Central memory CD4-positive, alpha-beta T cell (primary cell): ENCODE data around the gene NUDT17.
A peak's percentile ranks its signal among the peaks of the same experiment; 100 is the strongest.

ENCODE experiments used
- DNase-seq: peaks from one replicate; pipeline ENCODE4 v3.0.0; 2022

Gene NUDT17

DNA sequence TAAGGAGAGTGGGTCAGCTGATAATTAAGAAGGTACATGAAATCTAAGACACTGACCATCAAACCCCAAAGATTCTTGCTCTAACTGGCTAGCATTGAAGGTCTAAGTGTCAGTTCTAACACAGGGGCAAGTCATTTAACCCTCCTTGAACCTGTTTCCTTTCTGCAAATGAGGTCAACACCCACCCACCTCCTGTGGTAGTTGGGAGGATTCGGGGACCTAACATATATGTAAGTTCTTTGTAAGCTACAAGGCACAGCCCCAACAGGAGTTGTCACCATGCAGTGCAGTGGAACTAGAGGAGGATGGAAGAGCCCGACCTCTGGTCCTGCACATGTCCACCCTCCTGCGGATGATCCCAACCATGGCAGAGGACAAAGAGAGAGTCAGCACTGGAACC lies 2.4 kb downstream of the NUDT17 start:
- DNase-seq, result no peak

DNA sequence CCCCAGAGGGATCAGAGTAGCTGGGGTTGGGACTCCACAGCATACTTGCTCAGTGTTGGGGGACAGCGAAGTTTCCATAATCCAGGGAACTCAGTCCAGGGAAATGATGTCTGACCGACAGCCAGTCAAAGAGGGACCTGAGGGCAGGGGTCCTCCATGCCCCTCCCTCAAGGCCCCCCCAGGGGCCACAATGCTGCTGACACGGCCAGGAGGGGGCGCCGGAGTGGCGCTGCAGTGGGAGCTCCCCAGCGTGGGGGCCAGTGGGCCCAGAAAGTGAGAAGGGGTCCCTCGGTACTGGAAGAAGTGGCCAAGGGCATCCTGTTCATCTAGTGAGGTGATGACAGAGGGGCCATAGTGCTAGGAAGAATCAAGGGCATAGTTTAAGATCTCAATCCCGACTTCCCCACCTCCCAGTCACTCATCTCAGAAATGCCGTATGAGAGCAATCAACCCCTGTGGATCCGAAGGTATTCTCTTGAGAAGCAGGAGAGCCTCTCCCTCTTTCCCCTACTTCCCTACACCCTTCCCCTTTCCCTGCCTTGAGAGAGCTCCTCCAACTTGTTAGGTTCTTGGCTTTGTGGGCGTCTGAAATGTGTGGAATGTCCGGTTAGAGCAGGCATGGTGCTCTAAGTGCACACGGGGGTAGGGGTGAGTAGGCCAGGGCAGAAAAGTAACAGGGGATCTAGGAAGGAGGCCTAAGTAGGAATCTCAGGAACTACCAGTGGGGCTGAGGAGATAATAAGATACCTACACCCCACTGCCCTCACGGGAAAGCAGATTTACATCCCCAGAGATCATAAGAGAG lies 4.1 kb downstream of the NUDT17 start:
- DNase-seq, result no peak

DNA sequence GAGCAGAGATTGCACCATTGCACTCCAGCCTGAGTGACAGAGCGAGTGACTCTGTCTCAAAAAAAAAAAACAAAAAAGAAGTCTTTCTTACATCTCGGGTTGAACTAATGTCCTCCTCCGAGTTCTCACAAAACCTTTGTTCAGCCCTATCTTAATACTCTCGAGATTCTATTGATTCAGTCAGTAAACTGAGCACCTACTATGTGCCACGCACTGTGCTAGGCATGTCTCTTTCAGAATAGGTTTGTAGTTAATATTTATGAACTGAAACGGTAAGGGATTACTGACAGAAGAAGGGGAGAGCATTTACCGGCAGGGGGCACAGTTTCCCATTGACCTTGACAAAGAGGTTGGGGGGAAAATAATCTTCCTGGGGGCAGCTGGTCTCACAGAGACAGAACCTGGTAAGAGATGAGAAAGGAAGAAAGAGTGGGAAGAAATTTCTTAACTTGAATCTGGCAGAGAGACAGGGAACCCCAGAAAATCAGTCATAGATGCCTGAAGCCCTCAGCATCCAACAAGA lies 10.1 kb downstream of the NUDT17 start:
- no peak for DNase-seq

DNA sequence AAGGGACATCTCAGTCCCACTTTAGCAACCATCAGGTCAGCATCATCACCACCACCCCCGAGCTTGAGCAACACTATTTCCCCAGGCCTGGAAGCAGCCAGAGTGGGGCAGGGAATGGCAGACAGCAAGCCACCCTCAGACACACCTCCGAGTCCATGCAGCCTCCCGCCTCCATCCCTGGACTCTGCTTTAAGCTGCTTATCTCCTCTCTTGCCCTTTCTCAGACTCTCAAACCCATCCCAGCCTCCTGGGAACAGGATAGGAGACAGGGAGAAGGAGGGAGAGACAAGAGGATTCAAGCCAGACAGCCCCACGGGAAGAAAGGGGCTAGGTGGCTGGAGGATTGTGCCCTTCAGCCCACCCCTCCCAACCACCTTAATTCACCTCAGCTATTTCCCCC lies 11.7 kb downstream of the NUDT17 start:
- DNase-seq, result no peak

DNA sequence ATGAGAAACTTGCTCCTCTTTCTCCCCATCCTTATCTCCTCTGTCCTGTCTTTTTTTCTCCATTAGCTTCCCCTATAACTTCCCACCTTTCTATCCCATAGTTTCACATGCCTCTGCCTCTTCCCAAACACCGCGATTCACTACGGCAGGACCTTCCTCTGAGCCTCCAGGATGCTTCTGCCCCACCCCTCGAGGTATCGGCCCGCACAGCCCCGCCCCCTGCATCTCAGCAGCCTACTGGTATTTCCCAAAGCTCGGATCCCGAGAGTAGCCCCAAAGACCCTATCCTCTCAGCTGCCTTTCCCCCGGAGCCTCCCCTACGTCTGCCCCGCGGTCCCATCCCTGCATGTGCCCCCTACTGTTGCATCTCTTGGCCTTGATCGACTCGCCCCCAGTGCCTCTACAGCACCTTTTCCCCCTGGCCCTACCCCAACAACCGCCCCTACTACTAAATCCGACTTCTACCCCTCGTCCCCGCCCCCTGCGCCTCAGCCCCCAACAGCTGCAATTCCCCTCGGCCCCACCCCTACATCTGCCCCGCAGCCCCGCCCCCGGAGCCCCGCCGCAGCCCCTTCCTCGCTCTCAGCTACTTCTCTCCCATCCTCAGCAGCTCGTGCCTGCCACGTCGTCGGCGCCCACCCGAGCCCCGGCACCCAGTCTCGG lies 12.9 kb downstream of the NUDT17 start:
- no peak for DNase-seq

DNA sequence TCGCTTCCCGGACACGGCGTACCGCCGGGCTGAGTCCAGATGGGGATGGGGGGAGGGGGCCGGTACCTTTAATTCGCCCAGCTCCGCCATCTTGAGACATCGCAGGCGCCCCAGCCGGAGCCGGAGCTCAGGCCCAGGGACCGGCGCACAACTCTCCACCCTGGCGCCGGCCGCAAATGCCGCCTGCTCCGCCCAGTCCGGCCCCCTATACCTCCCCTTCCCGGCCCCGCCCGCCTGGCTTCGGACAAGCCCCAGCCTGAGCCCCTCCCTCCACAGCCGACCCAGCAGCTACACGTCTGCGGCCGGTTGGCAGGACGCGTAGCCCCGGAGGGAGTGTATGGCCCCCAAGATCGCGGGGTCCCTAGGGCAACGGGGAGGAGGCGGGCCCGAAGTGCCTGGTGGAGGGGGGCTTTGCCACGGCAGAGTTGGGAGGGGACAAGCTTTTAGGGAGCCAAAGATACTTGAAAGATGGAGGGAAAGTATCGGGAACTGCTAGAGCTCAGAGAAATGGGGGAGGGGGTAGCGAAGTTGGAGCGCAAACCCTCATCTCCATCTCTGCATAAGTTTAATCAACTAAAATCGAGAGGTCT lies 13.6 kb downstream of the NUDT17 start, which contains the start of gene PIAS3:
TSS of gene PIAS3 (minus strand) at position 181 of the 590 bp plus-strand sequence. CDS start at position 90, 91 bp downstream.
- DNase-seq, result peak; percentile 77

DNA sequence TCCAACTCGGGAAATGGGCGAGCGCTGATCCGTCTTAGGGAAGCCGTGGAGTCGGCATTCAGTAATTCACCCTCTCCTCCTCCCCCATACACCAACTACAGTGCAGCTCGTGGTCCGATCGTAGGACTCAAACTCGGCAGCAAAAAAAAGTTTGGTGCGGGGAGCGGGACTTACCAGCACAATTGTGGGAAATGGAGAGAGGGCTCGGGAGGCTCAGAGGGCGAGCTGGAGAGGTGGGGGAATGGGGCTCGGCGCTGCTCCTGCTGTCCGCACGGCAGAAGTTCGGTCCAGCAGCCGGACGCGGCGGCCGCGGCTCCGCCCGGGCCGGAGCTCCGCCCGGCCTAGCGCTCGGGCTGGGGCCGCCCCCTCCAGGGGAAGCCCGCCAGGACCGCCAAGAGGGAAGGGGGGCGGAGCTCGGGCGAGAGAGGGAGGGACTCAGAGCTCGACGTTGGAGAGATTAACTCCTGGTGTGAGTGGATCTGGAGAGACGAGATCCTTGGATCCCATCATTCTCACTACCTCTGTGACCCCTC lies 14.1 kb downstream of the NUDT17 start:
- DNase-seq, result peak; percentile 65

DNA sequence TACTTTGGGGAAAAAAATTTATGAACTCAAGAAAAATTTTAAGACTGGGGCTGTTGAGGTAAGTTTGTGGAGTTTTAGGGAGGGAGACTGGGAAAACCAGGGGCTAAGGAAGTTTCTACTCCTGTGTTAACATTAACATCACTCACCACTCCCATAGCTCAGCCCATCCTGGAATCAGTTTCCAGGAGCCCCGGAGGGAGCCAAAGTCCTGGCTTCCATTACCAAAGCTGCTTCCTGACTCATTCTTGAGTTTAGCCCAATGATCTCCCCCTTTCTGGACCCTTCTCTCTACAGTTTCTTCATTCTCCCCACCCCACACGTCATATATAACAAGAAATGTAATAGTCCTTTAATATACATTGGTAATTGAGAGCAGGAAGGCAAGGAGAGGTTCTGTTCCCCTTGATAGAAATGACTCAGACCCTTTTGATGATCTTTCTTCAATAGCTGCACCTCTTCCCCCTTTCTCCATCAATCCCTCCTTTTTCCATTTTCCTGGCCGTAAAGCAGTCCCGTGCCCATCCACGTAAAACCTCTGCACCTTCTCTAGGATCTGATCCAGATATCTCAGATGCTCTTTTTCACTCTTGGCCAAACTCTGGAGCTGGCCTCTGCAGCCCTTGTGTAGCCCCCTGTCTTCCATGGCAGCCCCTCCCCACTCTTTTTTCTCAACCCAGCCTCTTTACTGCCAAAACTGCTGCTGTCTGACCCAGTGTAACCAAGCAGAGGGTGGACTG lies 18.0 kb downstream of the NUDT17 start:
- no peak for DNase-seq

DNA sequence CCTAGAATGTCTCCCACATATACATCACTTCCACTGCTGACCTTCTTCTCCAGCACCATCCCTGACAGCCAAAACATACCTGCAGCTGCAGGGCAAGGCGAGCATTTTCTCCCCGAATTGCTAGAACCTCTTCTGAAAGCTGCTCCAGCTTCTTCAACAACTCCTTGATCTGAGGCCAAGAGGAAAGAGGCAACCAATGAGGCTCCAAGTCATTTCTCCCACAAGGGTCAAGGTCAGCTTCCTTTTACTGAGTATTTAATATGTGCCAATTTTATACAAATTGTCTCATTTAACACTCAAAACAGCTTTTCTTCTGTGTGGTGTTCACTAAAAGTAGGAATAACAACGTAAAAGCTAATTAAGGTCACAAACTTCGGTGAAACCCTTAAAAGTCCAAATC lies 22.8 kb downstream of the NUDT17 start:
- no peak for DNase-seq

DNA sequence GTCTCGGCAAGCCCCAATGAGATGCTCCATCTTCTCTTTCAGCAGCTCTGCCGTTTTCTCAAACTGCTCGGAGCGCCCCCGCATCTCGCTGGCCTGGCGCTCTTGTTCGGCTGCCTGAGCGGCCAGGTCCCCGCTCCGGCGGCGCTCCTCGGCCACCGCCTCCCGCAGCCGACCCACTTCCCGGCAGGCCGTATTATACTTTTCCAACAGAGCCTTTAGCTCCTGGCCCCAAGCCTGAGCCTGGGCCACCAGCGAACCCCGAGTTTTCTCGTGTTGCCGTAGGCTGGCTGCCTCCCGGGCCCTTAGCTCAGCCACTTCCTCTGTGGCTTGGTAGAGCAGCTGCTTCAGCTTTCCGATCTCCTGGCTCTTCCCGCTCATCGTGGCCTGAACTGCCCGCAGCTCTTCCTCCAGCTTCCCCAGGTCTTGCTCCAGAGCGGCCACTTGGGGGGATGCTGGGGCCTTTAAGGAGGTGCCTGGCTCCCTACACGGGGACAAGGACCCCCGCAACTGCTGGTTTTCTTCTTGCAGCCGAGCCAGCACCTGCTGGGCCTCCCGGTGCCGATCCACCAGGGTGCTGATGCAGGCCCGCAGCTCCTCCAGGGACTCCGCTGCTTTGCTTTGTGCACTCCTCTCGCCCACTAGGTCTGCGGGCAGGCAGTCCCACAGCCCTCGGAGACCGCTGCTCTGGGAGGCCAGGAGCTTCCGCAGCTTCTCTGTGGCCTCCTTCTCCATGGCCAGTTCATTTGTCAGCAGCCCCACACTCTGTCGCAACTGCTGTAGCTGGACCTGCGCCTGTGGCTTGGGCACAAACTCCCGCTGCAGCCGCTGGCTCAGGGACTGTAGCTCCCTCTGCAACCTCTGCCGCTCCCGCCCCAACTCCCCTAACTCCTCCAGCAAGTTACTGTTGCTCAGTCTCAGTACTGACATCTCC lies 26.8 kb downstream of the NUDT17 start:
- DNase-seq, result peak; percentile 20

DNA sequence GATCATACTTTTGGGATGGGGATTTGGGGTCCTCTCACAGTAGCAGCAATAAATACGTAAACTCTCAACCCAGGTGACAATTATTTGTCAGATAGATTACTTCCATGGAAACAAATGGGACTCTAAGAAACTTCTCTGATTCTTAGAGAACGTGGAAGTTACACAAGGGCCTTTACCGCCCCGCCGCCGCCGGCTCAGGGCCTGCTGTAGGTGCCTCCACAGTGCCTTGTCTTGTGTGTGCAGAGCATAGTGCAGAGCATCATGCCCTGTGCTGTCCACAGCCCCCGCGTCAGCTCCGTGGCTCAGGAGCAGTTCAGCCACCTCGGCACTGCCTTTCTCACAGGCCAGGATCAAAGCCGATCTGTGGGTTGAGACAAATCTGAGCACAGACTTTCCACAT lies 29.2 kb downstream of the NUDT17 start:
- DNase-seq, result no peak

DNA sequence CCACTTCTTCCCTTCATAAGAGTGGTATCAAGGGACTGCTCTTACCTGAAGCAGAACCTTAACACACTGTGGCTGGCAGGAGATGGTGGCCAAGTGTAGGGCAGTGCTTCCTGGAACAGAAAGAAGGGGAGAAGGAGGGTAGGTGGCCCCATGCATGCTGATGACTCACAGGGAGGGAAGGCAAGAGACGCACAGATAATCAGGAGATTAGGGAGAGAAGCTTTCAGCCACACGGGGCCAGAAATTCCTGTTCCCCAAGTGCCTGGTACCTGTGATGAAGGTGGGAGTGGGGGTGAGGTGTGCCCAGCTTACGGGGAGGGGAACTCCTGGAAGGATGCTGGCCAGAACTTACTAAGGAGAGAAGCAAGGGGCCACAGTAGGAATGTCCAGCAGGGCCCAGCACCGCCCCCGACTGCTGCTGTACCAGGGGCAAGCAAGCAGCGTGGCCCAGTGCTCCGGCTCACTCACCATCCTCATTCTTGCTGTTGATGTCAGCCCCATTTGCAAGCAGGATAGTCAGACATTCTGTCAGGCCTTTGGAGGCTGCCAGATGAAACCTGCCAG lies 32.6 kb downstream of the NUDT17 start:
- no peak for DNase-seq

DNA sequence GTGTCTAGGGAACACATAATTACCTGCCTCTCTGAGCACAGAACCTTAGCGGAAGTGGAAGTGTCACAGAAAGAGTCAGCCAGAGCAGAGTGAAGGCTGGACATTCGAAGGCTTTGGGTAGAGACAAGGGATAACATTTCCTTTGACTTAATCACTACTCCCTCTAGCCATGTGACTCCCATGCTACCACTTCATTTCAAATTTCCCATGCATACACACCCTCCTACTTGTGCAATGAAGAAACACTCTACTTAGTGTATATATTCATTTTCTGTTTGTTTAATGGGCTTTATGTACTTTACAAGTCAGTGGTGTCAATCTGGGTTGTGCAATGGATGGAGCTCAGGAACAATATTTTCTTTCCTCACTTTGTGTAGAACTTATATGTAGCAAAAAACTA lies 33.3 kb downstream of the NUDT17 start:
- no peak for DNase-seq

DNA sequence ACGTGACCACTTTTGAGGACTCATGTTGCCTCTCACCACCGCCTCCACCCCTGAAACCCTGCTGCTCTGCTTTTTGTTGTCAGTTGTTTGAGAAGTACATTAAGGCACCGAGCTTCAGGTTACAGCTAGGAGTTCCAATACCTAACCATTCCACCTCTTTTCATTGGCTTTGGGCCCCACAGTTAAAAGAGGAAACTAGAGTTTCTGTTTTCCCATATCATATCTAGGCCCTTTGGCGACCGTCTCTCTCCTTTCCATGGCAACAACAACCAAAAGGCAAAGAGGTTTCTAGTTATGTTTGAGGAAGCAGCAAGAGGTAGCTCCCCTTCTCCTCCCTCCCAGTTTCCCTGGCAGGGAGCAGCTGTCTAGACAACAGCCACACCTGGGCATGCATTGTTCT lies 34.3 kb downstream of the NUDT17 start:
- DNase-seq, result no peak

DNA sequence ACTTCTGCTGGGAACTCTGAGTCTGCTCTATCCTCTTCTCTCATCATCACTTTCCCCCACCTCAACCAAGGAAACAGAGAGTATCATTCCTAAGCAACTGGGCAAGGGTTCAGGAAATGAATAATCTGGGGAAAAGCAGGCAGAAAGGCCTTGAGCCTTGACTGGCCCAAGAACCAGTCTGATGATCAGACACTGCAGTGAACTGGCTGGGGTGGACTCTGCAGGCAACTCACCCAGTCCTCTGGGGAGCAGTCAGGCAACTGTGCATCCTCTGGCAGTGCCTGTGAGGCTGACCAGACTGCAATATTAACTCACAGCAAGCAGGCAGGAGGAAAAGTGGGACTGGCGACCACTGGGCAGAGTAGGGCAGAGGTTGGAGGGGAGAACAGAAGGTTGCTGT lies 39.2 kb downstream of the NUDT17 start:
- DNase-seq, result no peak

DNA sequence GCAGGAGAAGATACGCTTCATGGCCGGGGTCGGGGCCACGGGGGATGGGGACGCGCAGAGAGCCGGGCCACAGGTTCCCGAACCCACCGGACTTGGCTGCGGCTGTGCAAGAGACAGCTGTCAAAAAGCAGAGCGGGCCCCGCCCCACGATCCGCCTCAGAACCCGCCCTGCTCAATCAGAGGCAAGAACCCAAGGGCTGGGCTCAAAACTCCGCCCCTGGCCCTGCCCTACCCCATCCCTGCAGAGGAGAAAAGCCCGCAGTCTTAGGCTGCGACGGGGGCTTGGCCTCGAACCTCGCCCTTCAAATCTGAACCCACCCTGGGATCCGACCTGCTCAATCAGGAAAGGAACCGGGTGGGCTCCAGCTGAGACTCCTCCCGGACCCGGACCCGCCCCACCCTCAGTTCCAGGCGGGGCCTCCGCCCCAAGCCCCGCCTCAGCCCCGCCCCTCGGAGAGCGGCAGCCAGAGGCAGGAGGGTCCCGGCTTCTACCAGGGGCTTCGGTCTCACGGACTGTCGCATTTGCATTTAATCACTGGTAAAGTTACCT lies 40.4 kb downstream of the NUDT17 start, which contains the start of gene ANKRD35:
TSS of gene ANKRD35 (minus strand) at position 129 of the 550 bp plus-strand sequence. CDS start at position 21, 108 bp downstream.
- peak; percentile 78 for DNase-seq

DNA sequence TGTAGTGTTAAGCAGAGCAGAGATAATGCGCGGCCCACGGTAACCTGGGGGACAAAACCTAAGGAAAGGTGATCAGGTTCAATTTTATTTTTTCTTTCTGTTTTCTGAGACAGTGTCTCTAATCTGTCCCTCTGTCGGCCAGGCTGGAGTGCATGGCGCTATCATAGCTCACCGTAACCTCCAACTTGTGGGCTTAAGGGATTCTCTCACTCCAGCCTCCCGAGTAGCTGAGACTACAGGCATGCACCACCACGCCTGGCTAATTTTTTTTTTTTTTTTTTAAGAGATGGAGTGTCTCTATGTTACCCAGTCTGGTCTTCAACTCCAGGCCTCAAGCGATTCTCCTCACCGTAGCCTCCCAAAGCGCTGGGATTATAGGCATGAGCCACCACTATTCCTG lies 41.0 kb downstream of the NUDT17 start:
- DNase-seq, result no peak

DNA sequence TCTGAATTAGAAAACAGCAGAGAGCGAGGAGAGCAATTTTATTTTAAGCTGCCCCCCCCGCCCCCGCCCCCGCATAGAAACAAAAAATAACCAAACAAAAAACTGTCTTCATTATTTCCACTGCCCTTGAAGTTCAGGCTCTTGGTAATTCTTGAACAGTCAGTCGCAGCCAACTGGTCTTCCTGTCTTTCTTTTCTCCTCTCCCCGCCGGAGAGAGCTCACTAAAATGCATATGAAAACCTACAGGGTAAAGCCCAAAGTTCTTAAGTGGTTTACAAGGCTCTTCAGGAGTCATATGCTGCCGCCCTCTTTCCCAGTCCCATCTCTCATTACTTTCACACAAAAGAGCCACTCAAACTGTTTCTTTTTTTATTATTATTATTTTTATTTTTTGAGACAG lies 41.4 kb downstream of the NUDT17 start:
- no peak for DNase-seq

DNA sequence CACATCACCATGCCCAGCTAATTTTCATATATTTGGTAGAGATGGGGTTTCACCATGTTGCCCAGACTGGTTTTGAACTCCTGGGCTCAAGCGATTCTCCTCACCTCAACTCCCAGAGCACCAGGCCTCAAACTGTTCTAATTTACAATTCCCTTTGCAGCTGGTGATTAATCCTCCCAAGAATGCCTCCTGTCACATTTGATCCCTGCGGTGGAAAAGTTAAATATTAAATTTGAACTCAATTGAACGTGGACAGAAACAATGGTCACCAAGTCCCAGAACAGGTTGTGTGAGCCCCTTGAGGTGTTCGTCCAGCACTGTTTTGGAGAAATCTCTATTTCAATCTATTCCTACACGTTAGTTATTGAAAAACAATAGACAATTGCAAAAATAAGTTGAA lies 42.2 kb downstream of the NUDT17 start:
- no peak for DNase-seq

DNA sequence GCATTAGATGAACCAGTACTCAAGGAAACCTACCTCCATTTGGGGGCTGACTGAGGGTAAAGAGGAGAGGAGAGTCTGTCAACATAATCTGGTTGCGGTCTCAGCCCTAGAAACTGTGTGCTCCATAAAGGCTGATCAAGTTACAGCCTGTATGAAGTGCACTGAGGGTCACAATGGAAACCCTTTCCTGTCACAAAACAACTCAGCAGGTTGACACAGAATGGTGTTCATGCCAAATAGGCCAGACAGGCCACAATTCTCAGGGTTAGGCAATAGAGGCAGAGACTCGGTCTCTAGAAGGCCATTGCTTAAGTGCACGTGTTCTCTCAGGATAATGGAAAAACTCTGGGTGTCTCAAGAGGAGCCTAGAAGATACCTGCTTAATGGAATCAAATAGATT lies 44.3 kb downstream of the NUDT17 start:
- DNase-seq, result no peak

DNA sequence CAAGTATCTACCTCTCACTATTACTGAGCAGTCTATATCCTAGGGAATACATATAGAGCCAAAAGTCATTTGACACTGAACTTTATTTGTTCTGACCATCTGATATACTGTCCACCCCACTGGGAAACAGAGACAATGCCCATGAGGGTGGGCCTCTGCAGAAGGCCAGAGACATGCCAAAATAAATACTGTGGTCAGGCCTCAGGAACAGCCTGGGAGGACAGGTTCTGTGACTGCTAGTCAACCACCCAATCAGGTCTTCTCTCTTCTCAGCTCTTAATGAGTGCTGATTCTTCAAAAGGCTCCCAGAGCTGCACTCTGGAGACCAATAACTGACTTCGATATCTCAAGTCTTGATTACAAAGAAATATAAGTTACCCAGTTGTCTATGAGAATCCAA lies 45.7 kb downstream of the NUDT17 start:
- no peak for DNase-seq
